Transverse colon (tissue), 4 donors: Measurements from ENCODE around the gene PSMG3. TPM values are rescaled to one million over a fixed set of nuclear protein-coding genes. Genes with fewer than 3 reads are reported as not detected.

Experiments
- DNase-seq: peaks from one replicate; pipeline ENCODE4 v3.0.0-alpha.2; 2019
- H3K27ac ChIP-seq, 4 donors: fragments of 200-600 bp; sonication (generic); 2 replicates each; pipeline ENCODE4 v1.5.1; 2016 to 2018; ENCODE audit warnings: inconsistent platforms in 4 of 4
- H3K27me3 ChIP-seq: fragments of 200-600 bp; sonication (generic); 2 replicates; pipeline ENCODE4 v1.5.1; 2017; ENCODE audit warnings: inconsistent platforms
- H3K36me3 ChIP-seq, 4 donors: fragments of 200-600 bp; sonication (generic); 2 replicates each; pipeline ENCODE4 v1.5.1; 2017 to 2019; ENCODE audit warnings: inconsistent platforms in 4 of 4
- H3K4me1 ChIP-seq, 4 donors: fragments of 200-600 bp; sonication (generic); 2 replicates each; pipeline ENCODE4 v1.5.1; 2017 to 2020; ENCODE audit warnings: inconsistent platforms in 4 of 4
- H3K4me3 ChIP-seq, 4 donors: fragments of 200-600 bp; sonication (generic); 1 replicate in 1 of 4; 2 replicates in 3 of 4; pipeline versions ENCODE4 v1.5.1 to v1.6.1; 2017 to 2019; ENCODE audit warnings: inconsistent platforms in 4 of 4
- H3K9me3 ChIP-seq, 2 donors: fragments of 200-600 bp; sonication (generic); 2 replicates each; pipeline ENCODE4 v1.5.1; 2017 to 2019; ENCODE audit warnings: inconsistent platforms in 2 of 2
- EP300 ChIP-seq: sonication (generic); formaldehyde crosslinking; IDR thresholded peaks from one replicate; pipeline ENCODE4 v1.6.1; 2017; ENCODE audit warnings: antibody characterized with exemption, low read depth
- POLR2A ChIP-seq: fragments of 450-650 bp; IDR thresholded peaks from one replicate; pipeline ENCODE4 v1.6.1; 2016; ENCODE audit warnings: antibody characterized with exemption, mild to moderate bottlenecking, moderate library complexity
- POLR2AphosphoS5 ChIP-seq, 3 donors: sonication (generic); formaldehyde crosslinking; IDR thresholded peaks; one replicate each; pipeline ENCODE4 v1.6.1; 2016; ENCODE audit warnings: antibody characterized with exemption in 3 of 3
- WGBS, 2 donors: methylation state at CpG; one replicate each; pipeline ENCODE4 v1.1.5; 2018; ENCODE audit warnings: low coverage in 1 of 2; 5-methylcytosine and 5-hydroxymethylcytosine counted together
- in situ Hi-C, 4 donors: fragments of 200-750 bp; cut with MboI; loops; one replicate each; pipeline versions ENCODE4 v1.15.0 to v1.15.1; 2017; ENCODE audit warnings: low sequenced_read_pairs in 3 of 4, low pct_ligation_motif_present in 1 of 4, low pct_unique_long_range_greater_than_20kb in 1 of 4
- intact Hi-C: fragments of 100-400 bp; cut with DNase I; formaldehyde crosslinking; loops from one replicate; pipeline ENCODE4 v1.15.1; 2023; ENCODE audit warnings: low total_unique reads
- total RNA-seq, 4 donors: library from RNA; depleted of rRNA; stranded (reverse); fragments of >200 nt; gene quantifications; one replicate each; pipeline ENCODE4 v1.1.0, GENCODE V29; 2016
- TF ChIP-seq, protein P1 (sequence below), 5 experiments: fragments of 200-600 bp in 3 of 5; fragments of 450-650 bp in 2 of 5; sonication (generic) in 3 of 5; IDR thresholded peaks; 1 replicate in 2 of 5; 2 replicates in 3 of 5; pipeline ENCODE4 v1.5.1; 2016 to 2017; ENCODE audit warnings: antibody characterized with exemption in 5 of 5, inconsistent platforms in 3 of 5, mild to moderate bottlenecking in 2 of 5, moderate library complexity in 1 of 5

The PSMG3 gene
- total RNA-seq, 4 donors from 2014 or later = 7.1 to 41.9 (median 27.6) TPM

DNA sequence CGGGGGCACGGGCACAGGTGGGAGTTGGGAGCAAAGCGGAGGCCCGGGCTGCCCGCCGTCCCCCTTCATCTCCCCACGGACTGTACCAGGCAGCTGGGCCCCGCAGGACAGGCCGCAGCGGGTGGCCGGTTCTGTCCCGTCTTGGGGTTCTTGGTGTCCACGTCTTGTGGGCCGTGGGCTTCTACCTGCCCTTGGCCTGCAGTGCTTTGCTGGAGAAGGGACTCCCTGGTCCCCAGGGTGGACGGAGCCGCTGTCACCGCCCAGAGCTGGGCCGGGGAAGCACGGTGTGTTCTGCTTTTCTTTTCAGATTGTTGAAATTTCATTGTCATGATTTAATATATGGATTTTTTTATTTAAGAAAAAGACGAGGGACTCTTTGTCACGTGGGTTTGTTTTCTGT, 27.5 kb downstream of the PSMG3 start:
- H3K27ac ChIP-seq = no peak overlapping the region
- peaks cover 0 to 16% (median 7%) of the 10 kb centered on the region in 4 donors for H3K36me3 ChIP-seq
- H3K27me3 ChIP-seq = no peaks in the 10 kb centered on the region
- intact Hi-C loops (no loop called here), in situ Hi-C loops (no loop called here)
- no peak for DNase-seq
- TF ChIP-seq EP300 (no peak), POLR2AphosphoS5 (IDR thresholded peaks at IDR 0.05) (peak in 1 of 3 donors; percentile 22)
- no peaks in the 10 kb centered on the region for H3K9me3 ChIP-seq
- no peak overlapping the region for H3K4me3 ChIP-seq
- peaks cover 5 to 25% (median 6%) of the 10 kb centered on the region in 4 donors for H3K4me1 ChIP-seq
- WGBS, 2 donors = 55 to 87% methylated on average over 2 to 19 of the region's 21 CpGs

DNA sequence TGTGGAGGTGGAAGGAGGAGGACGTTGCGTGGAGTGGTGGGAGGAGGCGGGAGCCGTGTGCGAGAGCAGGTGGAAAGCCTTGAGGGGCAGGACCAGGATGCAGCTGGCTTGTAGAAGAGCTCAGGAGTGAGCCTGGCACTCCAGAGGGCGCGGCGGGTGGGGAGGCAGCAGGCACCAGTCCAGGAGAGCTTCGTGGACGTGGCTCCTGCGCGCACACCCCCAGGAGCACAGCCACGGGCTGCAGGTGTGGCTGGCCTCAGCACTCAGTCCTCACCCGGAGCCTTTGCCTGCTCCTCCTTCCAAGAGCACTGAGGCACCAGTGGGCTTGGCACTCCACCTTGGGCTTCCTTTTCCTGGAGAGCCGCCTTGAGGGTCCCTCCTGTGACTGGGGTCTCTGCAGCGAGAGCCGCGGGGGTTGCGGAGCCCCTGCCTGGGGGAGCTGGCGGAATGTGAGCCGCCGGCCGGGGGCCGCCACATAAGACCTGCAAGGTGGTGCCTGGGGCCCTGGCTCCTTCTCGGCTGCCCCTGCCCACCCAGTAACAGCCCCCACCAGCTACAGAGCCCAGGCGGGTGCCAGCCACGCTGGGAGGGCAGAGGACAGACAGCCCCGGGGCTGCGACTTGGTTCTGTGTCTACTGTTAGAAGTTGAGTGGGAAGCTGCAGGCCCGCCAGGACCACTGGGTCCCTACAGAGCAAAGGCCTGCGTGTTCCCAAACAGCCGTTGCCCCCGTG, 28.2 kb downstream of the PSMG3 start:
- Histone ChIP-seq H3K27me3 (no peaks in the 10 kb centered on the region), H3K9me3 (no peaks in the 10 kb centered on the region), H3K4me3 (no peak overlapping the region), H3K36me3 (peaks cover 0 to 16% (median 7%) of the 10 kb centered on the region in 4 donors), H3K4me1 (peaks cover 11 to 32% (median 12%) of the 10 kb centered on the region in 4 donors), H3K27ac (no peak overlapping the region)
- DNase-seq = no peak
- 89 to 90% methylated on average over 10 to 25 of the region's 33 CpGs for WGBS, 2 donors
- TF ChIP-seq EP300 (no peak), POLR2A (no peak), POLR2AphosphoS5 (IDR thresholded peaks at IDR 0.05) (peak in 1 of 3 donors; percentile 20)
- TF ChIP-seq, protein P1, sequence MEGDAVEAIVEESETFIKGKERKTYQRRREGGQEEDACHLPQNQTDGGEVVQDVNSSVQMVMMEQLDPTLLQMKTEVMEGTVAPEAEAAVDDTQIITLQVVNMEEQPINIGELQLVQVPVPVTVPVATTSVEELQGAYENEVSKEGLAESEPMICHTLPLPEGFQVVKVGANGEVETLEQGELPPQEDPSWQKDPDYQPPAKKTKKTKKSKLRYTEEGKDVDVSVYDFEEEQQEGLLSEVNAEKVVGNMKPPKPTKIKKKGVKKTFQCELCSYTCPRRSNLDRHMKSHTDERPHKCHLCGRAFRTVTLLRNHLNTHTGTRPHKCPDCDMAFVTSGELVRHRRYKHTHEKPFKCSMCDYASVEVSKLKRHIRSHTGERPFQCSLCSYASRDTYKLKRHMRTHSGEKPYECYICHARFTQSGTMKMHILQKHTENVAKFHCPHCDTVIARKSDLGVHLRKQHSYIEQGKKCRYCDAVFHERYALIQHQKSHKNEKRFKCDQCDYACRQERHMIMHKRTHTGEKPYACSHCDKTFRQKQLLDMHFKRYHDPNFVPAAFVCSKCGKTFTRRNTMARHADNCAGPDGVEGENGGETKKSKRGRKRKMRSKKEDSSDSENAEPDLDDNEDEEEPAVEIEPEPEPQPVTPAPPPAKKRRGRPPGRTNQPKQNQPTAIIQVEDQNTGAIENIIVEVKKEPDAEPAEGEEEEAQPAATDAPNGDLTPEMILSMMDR (IDR thresholded peaks at IDR 0.05) = no peak
- intact Hi-C loops = no loop called here
- in situ Hi-C loops = no loop called here

DNA sequence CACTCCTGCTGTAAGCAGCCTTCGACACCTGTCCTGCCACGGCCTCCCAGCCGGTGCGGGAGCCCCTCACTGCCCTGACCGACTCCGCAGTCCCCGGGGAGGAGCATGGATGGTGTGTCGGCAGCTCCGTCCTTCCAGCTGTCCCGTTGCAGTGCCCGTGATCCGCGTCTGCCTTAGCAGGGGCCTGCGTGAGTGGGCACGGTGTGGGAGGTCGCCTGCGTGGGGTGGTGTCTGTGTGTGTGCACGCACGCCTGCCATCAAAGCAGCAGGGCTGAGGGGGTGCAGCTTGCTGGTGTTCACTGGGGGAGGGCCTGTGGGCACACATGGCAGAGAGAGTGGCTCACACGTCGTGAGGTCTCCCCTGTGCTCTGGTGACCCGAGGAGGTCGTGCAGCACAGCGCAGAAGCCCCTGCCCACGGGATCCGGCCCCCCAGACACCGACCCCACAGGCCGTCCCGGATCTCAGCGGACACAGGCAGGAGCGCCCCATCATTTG, 29.0 kb downstream of the PSMG3 start:
- Histone ChIP-seq H3K27me3 (no peaks in the 10 kb centered on the region), H3K36me3 (peaks cover 0 to 16% (median 7%) of the 10 kb centered on the region in 4 donors), H3K4me3 (no peak overlapping the region), H3K4me1 (peaks cover 19 to 34% (median 19%) of the 10 kb centered on the region in 4 donors), H3K27ac (no peak overlapping the region), H3K9me3 (no peaks in the 10 kb centered on the region)
- 91 to 96% methylated on average over 9 to 31 of the region's 31 CpGs for WGBS, 2 donors
- intact Hi-C loops = no loop called here
- DNase-seq = no peak
- TF ChIP-seq POLR2A (no peak), POLR2AphosphoS5 (IDR thresholded peaks at IDR 0.05) (peak in 2 of 3 donors; percentile 7 to 18)
- in situ Hi-C loops = no loop called here

DNA sequence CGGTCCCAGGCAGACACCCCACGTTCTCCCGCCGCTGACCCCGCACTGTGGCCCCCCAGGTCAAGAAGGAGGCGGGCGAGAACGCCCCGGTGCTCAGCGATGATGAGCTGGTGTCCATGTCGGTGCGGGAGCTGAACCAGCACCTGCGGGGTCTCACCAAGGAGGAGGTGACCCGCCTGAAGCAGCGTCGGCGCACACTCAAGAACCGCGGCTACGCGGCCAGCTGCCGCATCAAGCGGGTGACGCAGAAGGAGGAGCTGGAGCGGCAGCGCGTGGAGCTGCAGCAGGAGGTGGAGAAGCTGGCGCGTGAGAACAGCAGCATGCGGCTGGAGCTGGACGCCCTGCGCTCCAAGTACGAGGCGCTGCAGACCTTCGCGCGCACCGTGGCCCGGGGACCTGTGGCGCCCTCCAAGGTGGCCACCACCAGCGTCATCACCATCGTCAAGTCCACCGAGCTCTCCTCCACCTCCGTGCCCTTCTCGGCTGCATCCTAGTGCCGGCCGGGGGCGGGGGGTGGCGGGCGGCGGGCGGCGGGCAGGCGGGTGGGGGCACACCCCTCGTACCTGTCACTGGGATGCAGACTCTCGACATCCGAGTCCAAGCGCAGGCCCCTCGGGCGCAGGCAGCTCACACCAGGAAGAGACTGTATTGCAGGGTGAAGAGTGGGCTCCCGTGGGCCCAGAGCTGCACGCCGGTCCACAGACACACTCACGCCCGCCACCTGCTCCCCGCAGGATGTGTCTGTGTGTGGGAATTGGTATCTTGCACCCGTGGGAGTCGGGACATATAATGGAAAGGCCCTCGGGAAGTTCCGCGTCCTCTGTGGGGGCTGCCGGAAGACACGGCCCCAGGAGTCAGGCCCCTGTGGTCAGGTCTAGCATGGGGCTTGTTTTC, 29.7 kb downstream of the PSMG3 start:
- peaks cover 0 to 16% (median 7%) of the 10 kb centered on the region in 4 donors for H3K36me3 ChIP-seq
- no peak for DNase-seq
- H3K4me3 ChIP-seq = no peak overlapping the region
- intact Hi-C loops = no loop called here
- TF ChIP-seq EP300 (no peak), POLR2AphosphoS5 (IDR thresholded peaks at IDR 0.05) (no peak), POLR2A (no peak)
- TF ChIP-seq, protein P1 (IDR thresholded peaks at IDR 0.05) = no peak
- H3K27ac ChIP-seq = peak overlapping the region in 1 of 4 donors; percentile 98
- no peaks in the 10 kb centered on the region for H3K27me3 ChIP-seq
- 96% methylated on average over 58 of the region's 73 CpGs; no CpG with 5 or more reads in 1 of the 2 donors for WGBS, 2 donors
- no peaks in the 10 kb centered on the region for H3K9me3 ChIP-seq
- peaks cover 22 to 36% (median 23%) of the 10 kb centered on the region in 4 donors for H3K4me1 ChIP-seq
- in situ Hi-C loops = no loop called here
